ENCODE measurements around the gene SMO.
A peak's percentile ranks its signal among the peaks of the same experiment; 100 is the strongest.
"Not testable (repeated sequence)": the region's sequence is repeated elsewhere in the genome, so short reads cannot be mapped to it uniquely, and the experiment has no call there.

SMO gene

GRCh38 chr7:129209067-129209926 is 20.9 kb downstream of the SMO start:
- no peaks in the 10 kb centered on the region for H3K9me3 Mint-ChIP-seq
- H3K4me1 Mint-ChIP-seq: peaks cover 3 to 6% of the 10 kb centered on the region in 2 donors
- DNase-seq: no peak
- ATAC-seq (replicated peaks): no peak
- no peak overlapping the region for H3K4me3 Mint-ChIP-seq
- H3K27me3 Mint-ChIP-seq: no peaks in the 10 kb centered on the region
- H3K36me3 Mint-ChIP-seq: no peaks in the 10 kb centered on the region
- H3K27ac Mint-ChIP-seq: no peak overlapping the region

GRCh38 chr7:129210256-129210988 is 22.0 kb downstream of the SMO start:
- Mint-ChIP-seq H3K27me3 (no peaks in the 10 kb centered on the region), H3K36me3 (no peaks in the 10 kb centered on the region), H3K4me3 (no peak overlapping the region), H3K27ac (no peak overlapping the region), H3K9me3 (no peaks in the 10 kb centered on the region), H3K4me1 (peaks cover 3 to 6% of the 10 kb centered on the region in 2 donors)
- ATAC-seq (replicated peaks): peak; percentile 97 to 98
- DNase-seq: peak; percentile 60

- H3K4me3 Mint-ChIP-seq: no peak overlapping the region
- DNase-seq: no peak
- no peaks in the 10 kb centered on the region for H3K9me3 Mint-ChIP-seq
- no peaks in the 10 kb centered on the region for H3K36me3 Mint-ChIP-seq
- peaks cover 3 to 6% of the 10 kb centered on the region in 2 donors for H3K4me1 Mint-ChIP-seq
- H3K27me3 Mint-ChIP-seq: no peaks in the 10 kb centered on the region
- H3K27ac Mint-ChIP-seq: no peak overlapping the region
- no peak for ATAC-seq (replicated peaks)
Observed at GRCh38 chr7:129210989-129211312, 22.5 kb downstream of the SMO start.

GRCh38 chr7:129212126-129212525 is 23.7 kb downstream of the SMO start:
- ATAC-seq (replicated peaks) (no peak), DNase-seq (no peak)
- Mint-ChIP-seq H3K27me3 (no peaks in the 10 kb centered on the region), H3K9me3 (no peaks in the 10 kb centered on the region), H3K4me1 (peaks cover 3 to 6% of the 10 kb centered on the region in 2 donors), H3K27ac (no peak overlapping the region), H3K4me3 (no peak overlapping the region), H3K36me3 (no peaks in the 10 kb centered on the region)

GRCh38 chr7:129212596-129212995 is 24.2 kb downstream of the SMO start:
- no peak for ATAC-seq (replicated peaks)
- no peak overlapping the region for H3K27ac Mint-ChIP-seq

GRCh38 chr7:129213828-129214227 is 25.4 kb downstream of the SMO start:
- H3K4me3 Mint-ChIP-seq: no peak overlapping the region
- H3K36me3 Mint-ChIP-seq: no peaks in the 10 kb centered on the region
- H3K9me3 Mint-ChIP-seq: no peaks in the 10 kb centered on the region
- no peaks in the 10 kb centered on the region for H3K27me3 Mint-ChIP-seq
- ATAC-seq (replicated peaks) (no peak), DNase-seq (no peak)
- peaks cover 6 to 12% of the 10 kb centered on the region in 2 donors for H3K4me1 Mint-ChIP-seq
- H3K27ac Mint-ChIP-seq: peak overlapping the region; percentile 15

More at GRCh38 chr7:129212596-129212995, 24.2 kb downstream of the SMO start:
- no peak overlapping the region for H3K4me3 Mint-ChIP-seq
- DNase-seq: no peak
- no peaks in the 10 kb centered on the region for H3K27me3 Mint-ChIP-seq
- no peaks in the 10 kb centered on the region for H3K36me3 Mint-ChIP-seq
- no peaks in the 10 kb centered on the region for H3K9me3 Mint-ChIP-seq
- peaks cover 3 to 6% of the 10 kb centered on the region in 2 donors for H3K4me1 Mint-ChIP-seq

- H3K27me3 Mint-ChIP-seq; H3K36me3 Mint-ChIP-seq; H3K4me1 Mint-ChIP-seq; H3K27ac Mint-ChIP-seq; ATAC-seq (replicated peaks); H3K4me3 Mint-ChIP-seq; H3K9me3 Mint-ChIP-seq; DNase-seq: not testable (repeated sequence)
Observed at GRCh38 chr7:129215691-129216090, 27.3 kb downstream of the SMO start.

DNA sequence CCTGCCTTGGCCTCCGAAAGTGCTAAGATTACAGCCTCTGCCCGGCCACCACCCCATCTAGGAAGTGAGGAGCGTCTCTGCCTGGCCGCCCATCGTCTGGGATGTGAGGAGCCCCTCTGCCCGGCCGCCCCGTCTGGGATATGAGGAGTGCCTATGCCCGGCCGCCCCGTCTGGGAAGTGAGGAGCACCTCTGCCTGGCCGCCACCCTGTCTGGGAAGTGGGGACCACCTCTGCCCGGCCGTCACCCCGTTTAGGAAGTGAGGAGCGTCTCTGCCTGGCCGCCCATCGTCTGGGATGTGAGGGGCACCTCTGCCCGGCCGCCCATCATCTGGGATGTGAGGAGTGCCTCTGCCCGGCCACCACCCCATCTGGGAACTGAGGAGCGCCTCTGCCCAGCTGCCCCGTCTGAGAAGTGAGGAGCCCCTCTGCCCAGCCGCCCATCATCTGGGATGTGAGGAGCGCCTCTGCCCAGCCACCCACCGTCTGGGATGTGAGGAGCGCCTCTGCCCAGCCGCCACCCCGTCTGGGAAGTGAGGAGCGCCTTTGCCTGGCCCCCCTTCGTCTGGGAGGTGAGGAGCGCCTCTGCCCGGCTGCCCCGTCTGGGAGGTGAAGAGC is 27.8 kb downstream of the SMO start:
- H3K27ac Mint-ChIP-seq; ATAC-seq (replicated peaks); DNase-seq; H3K4me3 Mint-ChIP-seq; H3K9me3 Mint-ChIP-seq; H3K36me3 Mint-ChIP-seq; H3K27me3 Mint-ChIP-seq; H3K4me1 Mint-ChIP-seq: not testable (repeated sequence)

GRCh38 chr7:129216821-129217416 is 28.5 kb downstream of the SMO start:
- not testable (repeated sequence) for ATAC-seq (replicated peaks); H3K4me1 Mint-ChIP-seq; DNase-seq; H3K36me3 Mint-ChIP-seq; H3K9me3 Mint-ChIP-seq; H3K27me3 Mint-ChIP-seq; H3K27ac Mint-ChIP-seq; H3K4me3 Mint-ChIP-seq

- Mint-ChIP-seq H3K4me3 (no peak overlapping the region), H3K9me3 (no peaks in the 10 kb centered on the region), H3K4me1 (peaks cover 9 to 26% of the 10 kb centered on the region in 2 donors), H3K27ac (no peak overlapping the region), H3K36me3 (no peaks in the 10 kb centered on the region), H3K27me3 (no peaks in the 10 kb centered on the region)
- ATAC-seq (replicated peaks) (peak; percentile 90 to 91), DNase-seq (peak; percentile 60)
Observed at GRCh38 chr7:129218514-129219062, 30.2 kb downstream of the SMO start.

- H3K36me3 Mint-ChIP-seq; H3K27me3 Mint-ChIP-seq; H3K9me3 Mint-ChIP-seq; H3K4me3 Mint-ChIP-seq; ATAC-seq (replicated peaks); DNase-seq; H3K27ac Mint-ChIP-seq: not testable (repeated sequence)
- H3K4me1 Mint-ChIP-seq: peaks cover 9 to 28% of the 10 kb centered on the region in 2 donors
Observed at GRCh38 chr7:129219166-129219565, 30.7 kb downstream of the SMO start.

DNA sequence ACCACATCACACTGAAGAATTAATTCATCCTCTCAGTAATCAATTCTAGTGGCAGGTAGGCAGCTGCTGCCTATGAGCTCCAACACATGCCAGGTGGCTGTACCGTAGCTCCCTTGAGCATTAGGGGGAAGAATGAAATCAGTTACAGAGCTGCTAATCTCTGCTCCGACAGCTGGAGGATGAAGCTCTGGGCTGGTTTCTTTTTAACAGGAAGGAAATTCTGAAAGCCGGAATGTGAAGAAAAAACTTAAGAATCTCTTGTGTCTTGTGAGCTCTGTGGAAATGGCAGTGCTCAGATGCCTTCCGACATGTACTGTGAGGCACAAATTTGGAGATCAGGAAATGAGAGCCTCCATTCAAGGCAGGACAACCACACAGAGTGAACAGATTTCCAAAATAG is 33.6 kb downstream of the SMO start:
- peaks cover 24 to 48% of the 10 kb centered on the region in 2 donors for H3K4me1 Mint-ChIP-seq
- no peaks in the 10 kb centered on the region for H3K27me3 Mint-ChIP-seq
- H3K4me3 Mint-ChIP-seq: peak overlapping the region; percentile 44 to 46
- ATAC-seq (replicated peaks): no peak
- DNase-seq: no peak
- peaks cover 0 to 2% of the 10 kb centered on the region in 2 donors for H3K36me3 Mint-ChIP-seq
- H3K9me3 Mint-ChIP-seq: no peaks in the 10 kb centered on the region
- H3K27ac Mint-ChIP-seq: peak overlapping the region; percentile 6

- peaks cover 21 to 49% of the 10 kb centered on the region in 2 donors for H3K4me1 Mint-ChIP-seq
- DNase-seq: peak; percentile 96
Observed at GRCh38 chr7:129224251-129225205, 36.1 kb downstream of the SMO start, which contains the start of gene AHCYL2. Gene AHCYL2 (plus strand): TSS chr7:129225030.

More at GRCh38 chr7:129224251-129225205, 36.1 kb downstream of the SMO start, which contains the start of gene AHCYL2:
- no peaks in the 10 kb centered on the region for H3K9me3 Mint-ChIP-seq
- peak; percentile 91 to 93 for ATAC-seq (replicated peaks)
- no peaks in the 10 kb centered on the region for H3K27me3 Mint-ChIP-seq
- peak within 1 kb of the TSS; percentile 91 for H3K27ac Mint-ChIP-seq
- peak within 1 kb of the TSS; percentile 88 to 89 for H3K4me3 Mint-ChIP-seq
- H3K36me3 Mint-ChIP-seq: peaks cover 0 to 2% of the 10 kb centered on the region in 2 donors

Measured in stimulated activated naive B cell treated with anti-CD40 and anti-IgM and Interleukin-4, amounts not matched to agents 10 μg/mL and 1 μg/mL and 100 μg/mL, for 72 hours (primary cell).